Neural cell (in vitro differentiated cells): ENCODE measurements around the gene NEXN.

Experiments used
- CTCF ChIP-seq: fragments of 450-650 bp; IDR thresholded peaks from 2 replicates; pipeline ENCODE4 v1.5.1; 2014; ENCODE audit warnings: antibody characterized with exemption, mild to moderate bottlenecking, moderate library complexity; ENCODE audit not compliant: poor library complexity, severe bottlenecking
- EP300 ChIP-seq: fragments of 450-650 bp; conservative IDR thresholded peaks from 2 replicates; pipeline ENCODE4 v1.6.1; 2014; ENCODE audit warnings: antibody characterized with exemption, mild to moderate bottlenecking, moderate library complexity; ENCODE audit not compliant: poor library complexity, severe bottlenecking
- REST ChIP-seq: IDR thresholded peaks from 2 replicates; pipeline ENCODE4 v1.6.1; 2012; ENCODE audit warnings: borderline replicate concordance
- TAF1 ChIP-seq: IDR thresholded peaks from 2 replicates; pipeline ENCODE4 v1.6.1; 2012; ENCODE audit warnings: low read depth

DNA sequence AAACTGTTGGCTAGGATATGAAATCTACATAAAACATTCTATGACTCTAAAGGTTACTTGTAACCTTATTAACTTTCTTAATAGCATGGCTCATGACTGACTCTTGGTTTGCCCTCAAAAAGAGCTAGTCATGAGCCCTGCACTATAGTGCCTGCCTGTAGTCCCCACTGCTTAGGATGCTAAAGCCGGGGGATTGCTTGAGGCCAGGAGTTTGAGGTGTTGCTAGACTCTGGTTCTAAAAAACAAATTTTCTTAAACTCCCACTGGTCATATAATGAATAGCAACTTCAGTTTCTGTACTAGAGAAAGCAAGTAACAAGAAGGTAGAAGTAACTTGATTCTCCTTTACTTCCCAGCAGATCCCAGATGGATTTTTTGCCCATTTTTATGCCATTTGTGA lies 15.8 kb upstream of the NEXN start:
- TF ChIP-seq TAF1 = no peak
- TF ChIP-seq EP300 = no peak
- TF ChIP-seq CTCF = no peak
- TF ChIP-seq REST = no peak
